ENCODE measurements around the gene ST14. TPM values are rescaled to one million over a fixed set of nuclear protein-coding genes. Genes with fewer than 3 reads are reported as not detected.
"Not testable (repeated sequence)": the region's sequence is repeated elsewhere in the genome, so short reads cannot be mapped to it uniquely, and the experiment has no call there.

Gene ST14
- total and polyA plus RNA-seq, 2 donors (not counting 1 experiment from before 2014, with no cell fraction given), result 36.2 to 52.2 TPM

DNA sequence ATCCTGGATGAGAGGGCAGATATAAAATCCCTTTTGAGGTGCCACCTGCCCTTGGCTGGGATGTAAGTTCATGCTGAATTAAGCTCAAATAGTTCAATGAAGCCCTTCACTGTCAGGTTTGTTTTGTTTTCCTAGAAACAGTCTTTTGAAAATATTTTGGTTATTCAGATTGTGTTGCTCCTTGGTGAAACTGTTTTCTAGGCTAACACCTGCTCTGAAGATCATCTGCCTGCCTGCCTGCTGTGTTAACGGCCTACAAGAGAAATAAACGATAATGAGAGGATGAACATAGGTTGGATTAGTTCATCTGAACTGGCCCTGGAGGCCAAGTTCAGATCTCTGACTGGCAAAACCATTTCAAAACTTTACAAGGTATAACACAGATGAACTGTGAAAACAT, 87.7 kb downstream of the ST14 start:
- Histone ChIP-seq H3K9me3 (ENCODE audit: control extremely low read depth in 1 of 3, control insufficient read depth in 2 of 3, insufficient read depth in 1 of 3, low read length in 2 of 3) (peaks cover 0 to 3% (median 0%) of the 10 kb centered on the region in 3 donors), H3K4me2 (replicated peaks; ENCODE audit: low read depth, low read length, poor library complexity, severe bottlenecking) (no peak overlapping the region), H2AFZ (ENCODE audit: insufficient read depth, low read depth, low read length, poor library complexity, severe bottlenecking) (no peak overlapping the region), H3K79me2 (ENCODE audit: control insufficient read depth, insufficient read depth, low read length) (peaks cover 45% of the 10 kb centered on the region), H3K27ac (ENCODE audit: low read length in 2 of 2) (no peak overlapping the region), H4K20me1 (ENCODE audit: control insufficient read depth, insufficient read depth, low read length, poor library complexity, severe bottlenecking) (peaks cover 11% of the 10 kb centered on the region), H3K27me3 (replicated peaks in 1 of 4; ENCODE audit: control extremely low read depth in 1 of 4, control insufficient read depth in 3 of 4, insufficient read depth in 4 of 4, low read length in 3 of 4) (no peaks in the 10 kb centered on the region), H3K4me3 (ENCODE audit: control extremely low read depth in 1 of 5, extremely low read depth in 1 of 5, insufficient read depth in 1 of 5, low read depth in 2 of 5, low read length in 4 of 5) (no peak overlapping the region), H3K4me1 (ENCODE audit: control insufficient read depth in 2 of 2, insufficient read depth in 2 of 2, low read length in 2 of 2) (peaks cover 10 to 11% of the 10 kb centered on the region in 2 donors), H3K9ac (ENCODE audit: low read length) (no peak overlapping the region), H3K36me3 (replicated peaks in 1 of 2; ENCODE audit: control extremely low read depth in 1 of 2, control insufficient read depth in 1 of 2, extremely low read depth in 1 of 2, insufficient read depth in 2 of 2, low read length in 1 of 2) (no peaks in the 10 kb centered on the region)
- POLR2A ChIA-PET, result no interaction called here
- CTCF ChIA-PET, result no interaction called here
- intact Hi-C loops (cut with micrococcal nuclease), result no loop called here
- Mint-ChIP-seq H3K9me3 (ENCODE audit: insufficient read depth) (peaks cover 5% of the 10 kb centered on the region), H3K27me3 (no peaks in the 10 kb centered on the region), H3K27ac (no peak overlapping the region), H3K4me1 (peaks cover 27% of the 10 kb centered on the region), H3K4me3 (no peak overlapping the region)
- DNase-seq, result no peak
- ATAC-seq (ENCODE audit: low read depth), result no peak
- TF ChIP-seq, protein P1, sequence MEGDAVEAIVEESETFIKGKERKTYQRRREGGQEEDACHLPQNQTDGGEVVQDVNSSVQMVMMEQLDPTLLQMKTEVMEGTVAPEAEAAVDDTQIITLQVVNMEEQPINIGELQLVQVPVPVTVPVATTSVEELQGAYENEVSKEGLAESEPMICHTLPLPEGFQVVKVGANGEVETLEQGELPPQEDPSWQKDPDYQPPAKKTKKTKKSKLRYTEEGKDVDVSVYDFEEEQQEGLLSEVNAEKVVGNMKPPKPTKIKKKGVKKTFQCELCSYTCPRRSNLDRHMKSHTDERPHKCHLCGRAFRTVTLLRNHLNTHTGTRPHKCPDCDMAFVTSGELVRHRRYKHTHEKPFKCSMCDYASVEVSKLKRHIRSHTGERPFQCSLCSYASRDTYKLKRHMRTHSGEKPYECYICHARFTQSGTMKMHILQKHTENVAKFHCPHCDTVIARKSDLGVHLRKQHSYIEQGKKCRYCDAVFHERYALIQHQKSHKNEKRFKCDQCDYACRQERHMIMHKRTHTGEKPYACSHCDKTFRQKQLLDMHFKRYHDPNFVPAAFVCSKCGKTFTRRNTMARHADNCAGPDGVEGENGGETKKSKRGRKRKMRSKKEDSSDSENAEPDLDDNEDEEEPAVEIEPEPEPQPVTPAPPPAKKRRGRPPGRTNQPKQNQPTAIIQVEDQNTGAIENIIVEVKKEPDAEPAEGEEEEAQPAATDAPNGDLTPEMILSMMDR (IDR thresholded peaks at IDR 0.05), result no peak
- no peak for TF ChIP-seq EZH2 (IDR thresholded peaks at IDR 0.05; ENCODE audit: borderline replicate concordance, insufficient read depth, low read depth, low read length, poor library complexity, severe bottlenecking)
- 100% methylated on average over 2 of the region's 2 CpGs for WGBS (ENCODE audit: insufficient coverage)

DNA sequence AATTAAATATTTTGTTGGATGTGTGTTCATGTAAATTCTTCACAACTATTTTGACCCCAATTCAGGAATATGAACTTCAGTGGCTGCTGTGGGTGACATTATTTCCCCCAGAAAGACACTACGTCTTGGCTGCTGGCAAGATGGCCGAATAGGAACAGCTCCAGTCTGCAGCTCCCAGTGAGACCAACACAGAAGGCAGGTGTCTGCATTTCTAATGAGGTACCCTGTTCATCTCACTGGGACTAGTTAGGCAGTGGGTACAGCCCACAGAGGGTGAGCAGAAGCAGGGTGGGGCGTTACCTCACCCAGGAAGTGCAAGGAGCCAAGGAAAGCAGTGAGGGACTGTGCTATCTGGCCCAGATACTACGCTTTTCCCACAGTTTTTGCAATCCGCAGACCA, 89.8 kb downstream of the ST14 start:
- H3K36me3 ChIP-seq (replicated peaks in 1 of 2; ENCODE audit: control extremely low read depth in 1 of 2, control insufficient read depth in 1 of 2, extremely low read depth in 1 of 2, insufficient read depth in 2 of 2, low read length in 1 of 2), result no peaks in the 10 kb centered on the region
- peaks cover 9% of the 10 kb centered on the region for H3K9me3 Mint-ChIP-seq (ENCODE audit: insufficient read depth)
- H3K9ac ChIP-seq (ENCODE audit: low read length), result no peak overlapping the region
- ATAC-seq (ENCODE audit: low read depth) (no peak), DNase-seq (no peak)
- peaks cover 27% of the 10 kb centered on the region for H3K4me1 Mint-ChIP-seq
- no peak overlapping the region for H3K4me2 ChIP-seq (replicated peaks; ENCODE audit: low read depth, low read length, poor library complexity, severe bottlenecking)
- TF ChIP-seq, protein P1 (IDR thresholded peaks at IDR 0.05), result no peak
- no peak for TF ChIP-seq EZH2 (IDR thresholded peaks at IDR 0.05; ENCODE audit: borderline replicate concordance, insufficient read depth, low read depth, low read length, poor library complexity, severe bottlenecking)
- H3K4me3 Mint-ChIP-seq, result no peak overlapping the region
- CTCF ChIA-PET, result no interaction called here
- H3K79me2 ChIP-seq (ENCODE audit: control insufficient read depth, insufficient read depth, low read length), result peaks cover 47% of the 10 kb centered on the region
- H4K20me1 ChIP-seq (ENCODE audit: control insufficient read depth, insufficient read depth, low read length, poor library complexity, severe bottlenecking), result peaks cover 11% of the 10 kb centered on the region
- H3K9me3 ChIP-seq (ENCODE audit: control extremely low read depth in 1 of 3, control insufficient read depth in 2 of 3, insufficient read depth in 1 of 3, low read length in 2 of 3), result peaks cover 0 to 3% (median 0%) of the 10 kb centered on the region in 3 donors
- WGBS (ENCODE audit: insufficient coverage), result 98% methylated on average over 5 of the region's 5 CpGs
- H3K27me3 Mint-ChIP-seq, result no peaks in the 10 kb centered on the region
- no peak overlapping the region for H3K27ac ChIP-seq (ENCODE audit: low read length in 2 of 2)
- H2AFZ ChIP-seq (ENCODE audit: insufficient read depth, low read depth, low read length, poor library complexity, severe bottlenecking), result no peak overlapping the region
- no peak overlapping the region for H3K27ac Mint-ChIP-seq
- H3K27me3 ChIP-seq (replicated peaks in 1 of 4; ENCODE audit: control extremely low read depth in 1 of 4, control insufficient read depth in 3 of 4, insufficient read depth in 4 of 4, low read length in 3 of 4), result no peaks in the 10 kb centered on the region
- H3K4me1 ChIP-seq (ENCODE audit: control insufficient read depth in 2 of 2, insufficient read depth in 2 of 2, low read length in 2 of 2), result no peaks in the 10 kb centered on the region
- intact Hi-C loops (cut with micrococcal nuclease), result no loop called here
- H3K4me3 ChIP-seq (ENCODE audit: control extremely low read depth in 1 of 5, extremely low read depth in 1 of 5, insufficient read depth in 1 of 5, low read depth in 2 of 5, low read length in 4 of 5), result no peak overlapping the region
- POLR2A ChIA-PET, result no interaction called here

DNA sequence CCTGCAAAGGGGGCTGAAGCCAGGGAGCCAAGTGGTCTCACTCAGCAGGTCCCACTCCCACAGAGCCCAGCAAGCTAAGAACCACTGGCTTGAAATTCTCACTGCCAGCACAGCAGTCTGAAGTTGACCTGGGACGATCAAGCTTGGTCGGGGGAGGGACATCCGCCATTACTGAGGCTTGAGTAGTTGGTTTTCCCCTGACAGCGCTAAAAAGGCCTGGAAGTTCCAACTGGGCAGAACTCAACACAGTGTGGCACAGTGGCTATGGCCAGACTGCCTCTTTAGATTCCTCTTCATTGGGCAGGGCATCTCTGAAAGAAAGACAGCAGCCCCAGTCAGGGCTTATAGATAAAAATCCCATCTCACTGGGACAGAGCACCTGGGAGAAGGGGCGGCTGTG, 90.3 kb downstream of the ST14 start:
- H2AFZ ChIP-seq (ENCODE audit: insufficient read depth, low read depth, low read length, poor library complexity, severe bottlenecking); H3K4me3 Mint-ChIP-seq; H3K4me3 ChIP-seq (ENCODE audit: control extremely low read depth in 1 of 5, extremely low read depth in 1 of 5, insufficient read depth in 1 of 5, low read depth in 2 of 5, low read length in 4 of 5); H3K9ac ChIP-seq (ENCODE audit: low read length); H3K9me3 Mint-ChIP-seq (ENCODE audit: insufficient read depth); H3K27ac Mint-ChIP-seq; DNase-seq; H3K9me3 ChIP-seq (ENCODE audit: control extremely low read depth in 1 of 3, control insufficient read depth in 2 of 3, insufficient read depth in 1 of 3, low read length in 2 of 3); H3K27ac ChIP-seq (ENCODE audit: low read length in 2 of 2); H3K27me3 ChIP-seq (replicated peaks in 1 of 4; ENCODE audit: control extremely low read depth in 1 of 4, control insufficient read depth in 3 of 4, insufficient read depth in 4 of 4, low read length in 3 of 4); H3K4me2 ChIP-seq (replicated peaks; ENCODE audit: low read depth, low read length, poor library complexity, severe bottlenecking); H3K27me3 Mint-ChIP-seq; POLR2A ChIA-PET; H3K36me3 ChIP-seq (replicated peaks in 1 of 2; ENCODE audit: control extremely low read depth in 1 of 2, control insufficient read depth in 1 of 2, extremely low read depth in 1 of 2, insufficient read depth in 2 of 2, low read length in 1 of 2); ATAC-seq (ENCODE audit: low read depth); intact Hi-C loops (cut with micrococcal nuclease); CTCF ChIA-PET; H3K4me1 ChIP-seq (ENCODE audit: control insufficient read depth in 2 of 2, insufficient read depth in 2 of 2, low read length in 2 of 2): not testable (repeated sequence)
- peaks cover 47% of the 10 kb centered on the region for H3K79me2 ChIP-seq (ENCODE audit: control insufficient read depth, insufficient read depth, low read length)
- WGBS (ENCODE audit: insufficient coverage), result 96% methylated on average over 5 of the region's 5 CpGs
- peaks cover 11% of the 10 kb centered on the region for H4K20me1 ChIP-seq (ENCODE audit: control insufficient read depth, insufficient read depth, low read length, poor library complexity, severe bottlenecking)
- H3K4me1 Mint-ChIP-seq, result peaks cover 27% of the 10 kb centered on the region
